Small intestine (tissue), 7 donors: ENCODE measurements around the gene EPB41L3. TPM values are rescaled to one million over a fixed set of nuclear protein-coding genes. Genes with fewer than 3 reads are reported as not detected.
"Not testable (repeated sequence)": the region's sequence is repeated elsewhere in the genome, so short reads cannot be mapped to it uniquely, and the experiment has no call there.

Experiments
- DNase-seq, 2 donors: peaks; one replicate each; pipeline versions ENCODE4 v3.0.0 to v3.0.0-alpha.2; 2013
- FAIRE-seq: peaks from 2 replicates; lab custom pipeline; 2012; peaks lifted over from hg19 to GRCh38; lab: Jason Lieb, UNC
- H3K27ac ChIP-seq, 3 donors: one replicate each; pipeline ENCODE4 v1.5.1; 2013; ENCODE audit warnings: low read length in 2 of 3, mild to moderate bottlenecking in 2 of 3, control low read depth in 1 of 3, inconsistent platforms in 1 of 3, low read depth in 1 of 3, moderate library complexity in 1 of 3
- H3K27me3 ChIP-seq, 3 donors: one replicate each; pipeline ENCODE4 v1.6.1; 2013; ENCODE audit warnings: low read length in 3 of 3, inconsistent platforms in 1 of 3; ENCODE audit not compliant: control insufficient read depth in 3 of 3, insufficient read depth in 3 of 3
- H3K36me3 ChIP-seq, 3 donors: one replicate each; pipeline ENCODE4 v1.6.1; 2013; ENCODE audit warnings: low read length in 3 of 3, inconsistent platforms in 1 of 3, low read depth in 1 of 3, mild to moderate bottlenecking in 1 of 3, moderate library complexity in 1 of 3; ENCODE audit not compliant: control insufficient read depth in 3 of 3, insufficient read depth in 2 of 3
- H3K4me1 ChIP-seq, 3 donors: one replicate each; pipeline ENCODE4 v1.6.1; 2013; ENCODE audit warnings: low read length in 2 of 3, inconsistent platforms in 1 of 3, low read depth in 1 of 3, mild to moderate bottlenecking in 1 of 3, moderate library complexity in 1 of 3; ENCODE audit not compliant: control insufficient read depth in 3 of 3, insufficient read depth in 2 of 3
- H3K4me3 ChIP-seq, 3 donors: one replicate each; pipeline ENCODE4 v1.5.1; 2013; ENCODE audit warnings: low read length in 3 of 3, control low read depth in 1 of 3, inconsistent platforms in 1 of 3, low read depth in 1 of 3, mild to moderate bottlenecking in 1 of 3, moderate library complexity in 1 of 3
- H3K9me3 ChIP-seq, 2 donors: one replicate each; pipeline ENCODE4 v1.6.1; 2013; ENCODE audit warnings: low read depth in 1 of 2, low read length in 1 of 2; ENCODE audit not compliant: control insufficient read depth in 2 of 2, insufficient read depth in 1 of 2
- WGBS, 3 donors: extraction: QIAGEN DNeasy Blood & Tissue Kit; methylation state at CpG; one replicate each; pipeline ENCODE4 v1.1.7; 2013; 5-methylcytosine and 5-hydroxymethylcytosine counted together
- polyA plus RNA-seq, 4 donors: library from polyadenylated mRNA; stranded (reverse) in 3 of 4; unstranded in 1 of 4; fragments of 200-250 nt in 3 of 4; fragments of 120-200 nt in 1 of 4; gene quantifications; one replicate each; pipeline versions ENCODE4 v1.2.1 to v1.2.3, GENCODE V29; 2013
- donor health status: healthy with polysubstance abuse.
- donor health status: control.
- donor health status: control.
- donor health status: Bipolar disorder and iron deficiency.
- donor health status: healthy.

EPB41L3 gene
- polyA plus RNA-seq, 4 donors = 36.6 to 167 (median 80.2) TPM

DNA sequence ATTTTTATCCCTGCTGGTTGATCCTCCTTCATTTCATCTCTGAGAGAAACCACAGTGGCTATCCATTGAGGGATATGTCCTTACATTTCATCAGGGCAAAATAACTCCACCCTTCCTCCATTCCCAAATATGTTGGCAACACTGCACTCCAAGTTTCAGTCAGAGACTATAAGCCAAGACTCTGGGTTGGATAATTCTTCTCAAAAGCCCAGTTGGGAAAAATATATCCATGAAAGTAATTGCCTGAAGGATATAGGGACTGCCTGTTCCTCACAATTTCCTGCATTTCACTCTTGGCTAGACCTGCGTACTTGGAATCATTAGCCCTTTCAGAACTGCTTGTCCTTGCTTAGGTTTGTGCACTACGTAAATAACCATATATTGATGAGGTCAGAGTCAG, 27.9 kb upstream of the EPB41L3 start:
- no peaks in the 10 kb centered on the region for H3K27me3 ChIP-seq
- no peak overlapping the region for H3K27ac ChIP-seq
- H3K4me1 ChIP-seq = no peaks in the 10 kb centered on the region
- no peak for DNase-seq
- H3K4me3 ChIP-seq = peak overlapping the region in 1 of 3 donors; percentile 0
- H3K9me3 ChIP-seq = no peaks in the 10 kb centered on the region
- peaks cover 0 to 7% (median 2%) of the 10 kb centered on the region in 3 donors for H3K36me3 ChIP-seq
- 81 to 91% (median 84%) methylated on average over 2 of the region's 2 CpGs for WGBS, 3 donors
- no peak for FAIRE-seq

DNA sequence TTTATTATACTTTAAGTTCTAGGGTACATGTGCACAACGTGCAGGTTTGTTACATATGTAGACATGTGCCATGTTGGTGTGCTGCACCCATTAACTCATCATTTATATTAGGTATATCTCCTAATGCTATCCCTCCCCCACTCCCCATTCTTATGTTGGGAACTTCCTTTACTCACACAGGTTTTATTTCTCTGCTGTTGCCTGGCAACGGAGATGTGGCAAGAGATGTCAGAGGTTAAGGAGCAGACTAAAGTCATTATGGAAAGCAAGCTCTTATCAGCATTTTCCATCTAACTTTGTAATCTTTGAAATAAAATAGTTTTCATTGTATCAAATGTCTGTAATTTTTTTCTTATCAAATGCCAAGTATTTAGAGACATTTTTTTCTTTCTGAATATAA, 26.8 kb upstream of the EPB41L3 start:
- H3K9me3 ChIP-seq, H3K27ac ChIP-seq, FAIRE-seq, H3K27me3 ChIP-seq, H3K4me3 ChIP-seq, H3K36me3 ChIP-seq, H3K4me1 ChIP-seq: not testable (repeated sequence)
- peak; percentile 77 to 87 for DNase-seq
- WGBS, 3 donors = 31 to 44% (median 35%) methylated on average over 2 of the region's 2 CpGs

DNA sequence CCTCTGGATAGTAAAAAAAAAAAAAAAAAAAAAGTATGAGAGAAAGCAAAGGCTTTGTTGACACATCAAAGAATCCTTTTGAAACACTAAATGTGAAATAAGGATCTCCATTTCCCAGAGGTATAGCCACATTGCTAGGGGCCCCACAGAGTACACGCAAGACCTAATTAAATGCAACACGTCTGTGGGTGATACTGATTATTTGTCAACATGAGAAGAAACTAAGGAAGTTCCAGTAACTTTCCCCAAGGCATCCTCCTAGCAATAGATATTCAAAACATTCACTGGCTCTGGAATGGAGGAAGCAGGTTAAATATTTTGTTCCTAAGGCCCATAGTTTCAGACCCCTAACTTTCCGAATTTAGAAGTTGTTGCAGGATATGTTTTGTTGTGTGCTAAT, 24.6 kb upstream of the EPB41L3 start:
- no peak for DNase-seq
- 81 to 91% (median 87%) methylated on average over 3 of the region's 3 CpGs for WGBS, 3 donors
- H3K36me3 ChIP-seq = peaks cover 2 to 8% (median 2%) of the 10 kb centered on the region in 3 donors

DNA sequence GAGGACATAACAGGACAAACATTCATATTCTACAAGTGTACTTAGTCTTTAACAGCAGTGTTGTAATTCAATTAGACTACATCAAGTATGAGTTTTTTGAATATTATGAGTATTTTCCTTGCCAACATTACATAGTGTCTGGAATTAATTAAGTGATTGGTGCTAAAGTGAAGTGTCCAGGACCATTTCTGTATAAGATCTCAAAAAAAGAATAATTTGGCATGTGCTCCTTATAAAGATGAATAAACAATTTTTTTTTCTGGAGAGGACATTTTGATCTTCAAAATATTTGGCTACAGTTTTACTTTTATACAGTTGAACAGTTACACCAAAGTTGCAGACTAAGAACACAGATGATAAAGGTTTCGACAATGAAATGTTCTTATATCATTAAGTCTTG, 15.1 kb upstream of the EPB41L3 start:
- Histone ChIP-seq H3K36me3 (peaks cover 2% of the 10 kb centered on the region in 3 donors), H3K9me3 (no peaks in the 10 kb centered on the region), H3K4me1 (no peaks in the 10 kb centered on the region), H3K27me3 (no peaks in the 10 kb centered on the region), H3K4me3 (no peak overlapping the region), H3K27ac (no peak overlapping the region)
- WGBS, 3 donors = 86 to 98% (median 97%) methylated on average over 1 of the region's 1 CpG
- DNase-seq = no peak
- FAIRE-seq = no peak

More for the DNA sequence above, 24.6 kb upstream of the EPB41L3 start:
- no peaks in the 10 kb centered on the region for H3K4me1 ChIP-seq
- H3K27ac ChIP-seq = no peak overlapping the region
- no peaks in the 10 kb centered on the region for H3K27me3 ChIP-seq
- no peak for FAIRE-seq
- H3K4me3 ChIP-seq = no peak overlapping the region
- H3K9me3 ChIP-seq = no peaks in the 10 kb centered on the region

DNA sequence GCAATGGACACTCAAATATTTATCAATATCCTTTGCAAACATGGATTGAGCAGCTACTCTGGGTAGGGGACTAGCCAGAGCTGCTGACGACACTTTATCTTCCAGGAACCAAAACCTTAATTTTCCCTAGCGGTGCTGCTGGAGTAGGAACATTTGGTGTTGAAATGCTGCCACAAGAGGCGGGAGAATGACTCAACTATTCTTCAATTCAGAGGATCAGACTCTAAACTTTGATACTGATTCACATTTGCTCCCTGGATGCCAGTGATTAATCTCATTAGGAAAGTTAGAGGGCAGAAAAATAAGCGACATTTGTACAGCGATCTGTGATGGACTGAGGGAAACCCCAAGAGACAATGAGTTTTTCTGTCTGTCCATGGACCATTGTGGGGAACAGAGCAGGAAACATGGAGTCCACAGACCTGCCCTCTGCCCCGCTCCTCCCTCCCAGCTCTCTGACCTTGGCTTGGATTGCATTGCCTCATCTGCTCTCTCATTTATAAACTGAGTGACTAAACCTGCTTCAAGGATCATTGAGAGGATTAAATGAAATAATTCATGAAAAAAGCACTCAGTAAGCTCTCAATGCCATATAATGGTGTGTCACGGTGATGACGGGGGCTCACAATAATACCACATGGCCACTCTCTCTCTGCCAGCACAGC, 12.6 kb upstream of the EPB41L3 start:
- Histone ChIP-seq H3K4me3 (no peak overlapping the region), H3K9me3 (no peaks in the 10 kb centered on the region), H3K36me3 (peaks cover 0 to 2% (median 2%) of the 10 kb centered on the region in 3 donors), H3K4me1 (no peaks in the 10 kb centered on the region), H3K27me3 (no peaks in the 10 kb centered on the region), H3K27ac (peak overlapping the region in 1 of 3 donors; percentile 19)
- DNase-seq (peak in 1 of 2 donors; percentile 31), FAIRE-seq (no peak)
- WGBS, 3 donors = 75 to 86% (median 85%) methylated on average over 8 of the region's 8 CpGs

DNA sequence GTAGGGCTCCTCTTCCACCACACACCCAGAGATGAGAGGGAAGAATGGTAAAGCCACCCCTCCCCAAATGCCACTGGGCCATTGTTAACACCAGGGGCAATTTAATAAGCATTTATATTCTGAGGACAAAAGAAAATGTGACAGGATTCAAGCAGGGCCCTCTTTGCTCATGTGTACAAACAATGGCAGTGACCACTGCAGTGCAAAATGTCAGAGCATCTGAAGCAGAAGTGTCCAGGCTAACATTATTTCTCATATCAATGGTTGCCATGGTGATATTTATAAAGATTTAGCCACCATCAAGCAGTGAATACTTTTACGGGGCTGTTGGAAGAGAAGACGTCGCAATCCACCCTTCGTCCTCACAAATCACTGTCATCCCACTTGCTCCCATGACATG, 10.8 kb upstream of the EPB41L3 start:
- no peaks in the 10 kb centered on the region for H3K4me1 ChIP-seq
- peaks cover 0 to 2% (median 2%) of the 10 kb centered on the region in 3 donors for H3K36me3 ChIP-seq
- DNase-seq (no peak), FAIRE-seq (no peak)
- no peaks in the 10 kb centered on the region for H3K9me3 ChIP-seq
- WGBS, 3 donors = 89 to 94% (median 91%) methylated on average over 4 of the region's 4 CpGs
- no peak overlapping the region for H3K4me3 ChIP-seq
- no peak overlapping the region for H3K27ac ChIP-seq
- no peaks in the 10 kb centered on the region for H3K27me3 ChIP-seq

DNA sequence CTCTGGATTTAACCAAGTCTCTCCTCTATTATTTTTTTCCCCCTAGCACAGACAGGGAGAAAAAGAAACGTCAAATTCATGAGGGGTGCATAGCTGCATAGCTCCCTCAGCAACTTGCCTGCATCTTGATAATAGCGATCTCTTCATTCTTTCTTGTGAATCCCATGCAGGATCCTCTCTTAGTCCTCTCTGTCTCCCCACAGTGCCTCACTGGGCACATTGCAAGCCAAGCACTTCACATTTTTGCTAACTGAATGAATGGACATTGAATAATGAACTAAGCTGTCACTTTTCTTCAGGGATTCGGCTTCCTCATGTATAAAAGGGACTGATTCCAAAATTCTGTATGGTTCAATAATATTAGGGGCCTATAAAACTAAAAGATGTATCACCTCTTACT, 2.9 kb upstream of the EPB41L3 start:
- H3K27ac ChIP-seq = no peak overlapping the region
- H3K27me3 ChIP-seq = peaks cover 0 to 9% (median 0%) of the 10 kb centered on the region in 3 donors
- WGBS, 3 donors = 32 to 69% (median 66%) methylated on average over 3 of the region's 3 CpGs
- H3K4me3 ChIP-seq = no peak overlapping the region
- FAIRE-seq (no peak), DNase-seq (peak in 1 of 2 donors; percentile 39)
- no peaks in the 10 kb centered on the region for H3K36me3 ChIP-seq
- peaks cover 0 to 2% (median 0%) of the 10 kb centered on the region in 3 donors for H3K4me1 ChIP-seq
- no peaks in the 10 kb centered on the region for H3K9me3 ChIP-seq

DNA sequence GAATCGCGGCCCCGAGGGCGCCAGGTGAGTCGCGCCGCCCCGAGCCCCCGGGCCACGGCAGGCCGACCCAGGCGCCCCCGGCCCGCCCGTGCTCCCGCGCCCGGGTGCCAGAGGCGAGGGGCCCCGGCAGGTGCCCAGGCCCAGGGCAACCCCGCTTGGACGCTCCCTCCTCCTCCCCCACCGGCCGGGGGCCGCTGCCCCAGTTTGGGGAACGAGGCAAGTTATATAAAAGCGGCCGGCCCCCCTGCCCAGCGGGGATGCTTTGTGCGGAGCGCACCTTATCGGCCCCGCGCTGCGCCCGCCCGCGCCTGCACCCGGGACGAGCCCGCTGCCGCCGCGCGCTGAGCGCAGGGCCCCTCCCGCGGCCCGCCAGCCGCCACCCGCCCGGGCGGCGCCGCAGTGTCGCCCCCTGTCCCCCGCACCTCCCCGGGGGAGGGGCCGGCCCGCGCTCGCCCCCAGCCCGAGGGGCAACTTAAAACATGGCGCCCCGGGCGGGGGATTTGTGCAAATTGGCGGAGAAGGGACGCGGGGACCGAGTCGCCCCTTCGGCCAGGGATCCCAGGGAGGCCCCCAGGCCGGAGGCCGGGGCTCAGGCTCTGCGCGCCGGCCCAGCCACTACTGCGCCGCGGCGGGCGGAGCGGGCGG, 639 bp downstream of the EPB41L3 start:
- Histone ChIP-seq H3K27me3 (peaks cover 0 to 9% (median 0%) of the 10 kb centered on the region in 3 donors), H3K9me3 (no peaks in the 10 kb centered on the region), H3K4me1 (peaks cover 0 to 2% (median 0%) of the 10 kb centered on the region in 3 donors), H3K27ac (peak overlapping the region in 1 of 3 donors; percentile 67), H3K36me3 (no peaks in the 10 kb centered on the region), H3K4me3 (peak overlapping the region; percentile 46 to 62 (median 50))
- DNase-seq (peak in 1 of 2 donors; percentile 54), FAIRE-seq (no peak)
- WGBS, 3 donors = 1 to 3% (median 1%) methylated on average over 48 to 84 of the region's 84 CpGs
